A549 treated with AZD2906 at 1 μM for 4 hours (cell line): ENCODE results near the gene PRKCH. TPM values are rescaled to one million over a fixed set of nuclear protein-coding genes. Genes with fewer than 3 reads are reported as not detected.

ENCODE experiments used
- total RNA-seq: library from RNA; stranded (reverse); fragments of 200-300 nt; extraction: Qiagen RNA extraction; gene quantifications from 5 replicates; pipeline ENCODE4 v1.2.3, GENCODE V29; 2022

PRKCH gene
- total RNA-seq = 4.8 to 5.6 TPM (median 5.3 TPM) in 5 replicates

GRCh38 chr14:61321385-61322010 lies at the start of gene PRKCH:
TSS of gene PRKCH (plus strand) at chr14:61321579. CDS start at chr14:61322102, 523 bp downstream.

DNA sequence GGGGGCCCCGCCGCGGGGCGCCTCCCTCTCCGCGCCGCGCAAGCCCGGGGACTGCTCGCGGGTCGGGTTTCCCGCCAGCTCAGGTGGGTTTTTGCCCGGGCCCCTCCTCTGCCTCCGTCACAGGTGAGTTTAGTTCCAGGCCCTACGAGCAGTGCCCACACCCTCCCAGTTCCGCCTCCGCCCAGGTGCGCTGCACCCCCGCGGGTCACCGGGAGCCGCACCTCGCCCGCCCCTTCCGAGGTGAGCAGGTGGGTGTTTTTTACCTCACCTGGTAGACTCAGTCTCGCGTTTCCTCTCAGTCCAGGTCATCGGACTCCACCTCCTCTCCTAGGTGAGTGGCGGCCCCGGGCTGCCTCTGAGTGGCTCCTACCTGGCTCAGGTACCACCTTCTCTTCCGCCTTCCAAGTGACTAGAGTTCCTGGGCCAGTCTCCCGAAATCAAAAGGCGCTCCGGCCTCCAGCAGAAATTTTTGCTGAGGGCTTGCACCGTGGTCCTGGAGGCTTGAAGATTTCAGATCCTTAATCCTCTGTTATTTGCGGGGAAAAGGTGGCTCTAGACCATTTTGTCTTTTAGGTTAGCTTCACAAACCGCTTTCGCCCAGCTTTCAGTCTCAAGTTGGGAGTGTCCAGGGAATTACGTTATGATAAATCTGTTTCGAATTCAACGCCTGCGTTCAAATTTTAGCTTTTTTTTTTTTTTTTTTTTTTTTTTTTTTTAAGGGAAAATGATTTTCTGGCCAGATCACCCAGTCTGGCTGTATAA lies 40.0 kb upstream of the PRKCH start, which contains the start of gene TMEM30B:
TSS of gene TMEM30B (minus strand) at position 153 of the 762 bp plus-strand sequence. CDS start 191 bp downstream, outside the sequence.

Other genes with a start within 250 kb of the PRKCH start
- 0.16 to 0.25 TPM (median 0.22 TPM) in 5 replicates for gene TMEM30B, start 40.2 kb upstream of the PRKCH start, total RNA-seq